ENCODE data around the gene PARP11.

PARP11 gene

DNA sequence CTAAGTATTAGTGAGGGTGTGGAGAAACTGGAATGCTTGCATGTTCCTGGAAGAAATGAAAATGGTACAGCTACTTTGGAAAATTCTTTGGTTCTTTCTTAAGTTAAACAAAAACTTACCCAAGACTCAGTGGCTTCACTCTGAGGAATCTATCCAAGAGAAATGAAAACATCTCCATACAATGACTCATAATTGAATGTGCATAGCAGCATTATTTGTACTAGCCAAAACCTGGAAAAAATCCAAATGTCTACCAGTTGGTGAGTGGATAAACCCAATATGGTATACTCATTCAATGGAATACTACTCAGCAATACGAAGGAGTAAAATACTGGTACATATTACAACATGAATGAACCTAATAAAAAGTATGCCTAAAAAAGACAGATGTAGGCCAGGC lies 102.3 kb downstream of the PARP11 start:
- peak; percentile 81 for DNase-seq (ENCODE audit: low spot score)

DNA sequence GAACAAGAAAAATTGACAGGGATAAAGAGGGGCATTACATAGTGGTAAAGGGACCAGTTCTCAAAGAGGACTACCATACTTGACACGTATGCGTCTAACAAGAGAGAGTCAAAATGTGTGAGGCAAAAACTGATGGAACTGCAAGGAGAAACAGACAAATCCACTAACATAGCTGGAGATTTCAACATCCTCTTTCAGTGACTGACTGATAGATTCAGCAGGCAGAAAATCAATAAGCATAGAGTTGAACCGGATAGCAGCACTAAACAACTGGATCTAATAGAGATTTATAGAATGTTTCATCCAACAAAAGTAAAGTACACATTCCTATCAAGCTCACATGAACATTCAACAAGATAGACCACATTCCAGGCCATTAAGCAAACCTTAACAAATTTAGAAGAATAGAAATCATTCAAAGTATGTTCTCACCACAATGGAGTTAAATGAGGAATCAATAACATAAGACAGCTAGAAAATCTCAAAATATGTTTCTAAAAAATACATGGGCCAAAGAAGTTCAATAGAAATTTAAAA lies 104.2 kb downstream of the PARP11 start:
- DNase-seq (ENCODE audit: low spot score) = no peak

DNA sequence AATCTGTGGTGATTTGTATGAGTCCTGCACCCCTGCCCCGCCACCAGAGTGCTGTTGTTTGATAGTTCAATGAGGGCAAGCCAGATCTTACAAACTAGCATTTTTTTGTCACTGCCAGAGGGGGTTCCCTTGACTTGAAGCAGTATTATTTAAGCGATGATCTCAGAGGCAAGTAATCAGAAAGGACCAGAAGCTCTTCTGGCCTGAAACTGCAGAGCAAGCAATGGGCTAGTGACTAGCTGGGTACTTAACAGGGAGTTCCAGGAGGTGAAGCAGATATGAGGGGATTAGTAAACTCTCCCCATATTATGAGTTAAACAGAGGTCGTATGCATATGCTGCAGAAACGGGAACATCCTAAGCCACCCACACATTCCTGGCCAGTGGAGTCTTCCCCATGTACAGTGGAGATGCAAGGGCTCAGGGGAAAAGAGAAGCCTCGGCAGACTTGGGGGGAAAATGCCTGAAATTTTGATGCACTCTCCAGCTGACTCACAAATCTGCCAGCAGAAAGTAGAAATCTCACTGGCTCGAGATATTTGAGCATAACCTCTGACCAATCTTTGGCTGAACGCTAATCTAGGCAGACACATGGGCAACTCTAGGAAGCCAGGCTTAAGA lies 112.0 kb downstream of the PARP11 start:
- no peak for DNase-seq (ENCODE audit: low spot score)

DNA sequence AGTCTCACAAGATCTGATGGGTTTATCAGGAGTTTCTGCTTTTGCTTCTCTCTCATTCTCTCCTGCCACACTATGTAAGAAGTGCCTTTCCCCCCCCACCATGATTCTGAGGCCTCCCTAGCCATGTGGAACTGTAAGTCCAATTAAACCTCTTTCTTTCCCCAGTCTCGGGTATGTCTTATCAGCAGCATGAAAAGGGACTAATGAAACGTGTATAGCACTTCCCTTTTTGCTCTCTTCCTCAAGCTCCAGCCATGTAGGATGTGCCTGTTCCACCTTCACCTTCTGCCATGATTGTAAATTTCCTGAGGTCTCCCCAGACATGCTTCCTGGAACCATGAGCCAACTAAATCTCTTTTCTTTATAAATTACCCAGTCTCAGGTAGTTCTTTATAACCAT lies 113.3 kb downstream of the PARP11 start:
- no peak for DNase-seq (ENCODE audit: low spot score)

Measured in kidney tubule cell (primary cell).